Motor neuron (in vitro differentiated cells): ENCODE data around the gene CEBPG. TPM values are rescaled to one million over a fixed set of nuclear protein-coding genes. Genes with fewer than 3 reads are reported as not detected.

Source experiments
- ATAC-seq, 8 experiments: fragments of 200-7000 bp; cut with Tn5 transposase; replicated peaks in 6 of 8; 2 replicates each; pipeline ENCODE4 v1.8.0; 2021; ENCODE audit warnings: mild to moderate bottlenecking in 8 of 8, moderate library complexity in 8 of 8
- H3K27ac ChIP-seq, 2 donors: fragments of 250-450 bp; sonication (Bioruptor Pico); 2 replicates each; pipeline ENCODE4 v1.9.0; 2021; ENCODE audit warnings: antibody characterized with exemption in 2 of 2, mild to moderate bottlenecking in 2 of 2, moderate library complexity in 1 of 2
- H3K4me1 ChIP-seq, 2 donors: fragments of 250-450 bp; sonication (Bioruptor Pico); replicated peaks in 1 of 2; 2 replicates each; pipeline ENCODE4 v1.6.1; 2021; ENCODE audit warnings: antibody characterized with exemption in 2 of 2, mild to moderate bottlenecking in 2 of 2, moderate library complexity in 1 of 2
- H3K4me3 ChIP-seq, 5 donors: fragments of 250-450 bp; sonication (Bioruptor Pico); 2 replicates each; pipeline ENCODE4 v1.9.0; 2021; ENCODE audit warnings: antibody characterized with exemption in 5 of 5, mild to moderate bottlenecking in 5 of 5, moderate library complexity in 4 of 5
- WGBS, 10 experiments: fragments of 450-650 bp; shearing (Covaris generic); methylation state at CpG; one replicate each; pipeline ENCODE4 v1.0.0; 2022; 5-methylcytosine and 5-hydroxymethylcytosine counted together
- in situ Hi-C, 9 experiments: fragments of 400-800 bp; cut with MboI; loops; one replicate each; pipeline ENCODE4 v1.15.0; 2021; ENCODE audit warnings: low sequenced_read_pairs in 9 of 9, low pct_unique_long_range_greater_than_20kb in 2 of 9; ENCODE audit not compliant: unreplicated experiment in 9 of 9
- total RNA-seq, 8 experiments: library from RNA; unstranded; fragments of 300-600 nt; gene quantifications; 2 replicates each; pipeline versions ENCODE4 v1.2.3 to v1.2.4, GENCODE V29; 2022

CEBPG gene
- total RNA-seq, 8 experiments from 2014 or later: 14.5 to 104 (median 49.9) TPM

- H3K27ac ChIP-seq: no peak overlapping the region
- peaks cover 34 to 37% of the 10 kb centered on the region in 2 donors for H3K4me1 ChIP-seq
- WGBS, 10 experiments: 0 to 83% (median 75%) methylated on average over 1 to 10 of the region's 12 CpGs; no CpG with 5 or more reads in 2 of the 10 experiments
- ATAC-seq: no peak
- no peak overlapping the region for H3K4me3 ChIP-seq
- in situ Hi-C loops: no loop called here
Measured at GRCh38 chr19:33377586-33378475, 4.3 kb downstream of the CEBPG start.

GRCh38 chr19:33379151-33379829, 5.8 kb downstream of the CEBPG start:
- in situ Hi-C loops: no loop called here

GRCh38 chr19:33381101-33381500, 7.6 kb downstream of the CEBPG start:
- H3K27ac ChIP-seq: no peak overlapping the region
- H3K4me1 ChIP-seq: peaks cover 25 to 30% of the 10 kb centered on the region in 2 donors
- no peak for ATAC-seq
- no peak overlapping the region for H3K4me3 ChIP-seq
- in situ Hi-C loops: no loop called here
- WGBS, 10 experiments: 91 to 100% (median 100%) methylated on average over 1 to 4 of the region's 4 CpGs; no CpG with 5 or more reads in 1 of the 10 experiments

More at GRCh38 chr19:33379151-33379829, 5.8 kb downstream of the CEBPG start:
- ATAC-seq: no peak
- no peak overlapping the region for H3K4me3 ChIP-seq
- H3K27ac ChIP-seq: no peak overlapping the region
- WGBS, 10 experiments: 86 to 100% (median 94%) methylated on average over 4 to 14 of the region's 16 CpGs
- H3K4me1 ChIP-seq: peaks cover 34 to 41% of the 10 kb centered on the region in 2 donors

GRCh38 chr19:33382006-33382405, 8.5 kb downstream of the CEBPG start:
- ATAC-seq: no peak
- in situ Hi-C loops: no loop called here
- H3K27ac ChIP-seq: no peak overlapping the region
- H3K4me3 ChIP-seq: no peak overlapping the region
- peaks cover 18 to 22% of the 10 kb centered on the region in 2 donors for H3K4me1 ChIP-seq
- WGBS, 10 experiments: 75 to 100% (median 92%) methylated on average over 1 to 4 of the region's 4 CpGs; no CpG with 5 or more reads in 3 of the 10 experiments

- peaks cover 11 to 13% of the 10 kb centered on the region in 2 donors for H3K4me1 ChIP-seq
- WGBS, 10 experiments: 33 to 100% (median 95%) methylated on average over 1 to 4 of the region's 4 CpGs; no CpG with 5 or more reads in 1 of the 10 experiments
- in situ Hi-C loops: no loop called here
- peak in 3 of 8 experiments; percentile 35 to 69 (median 52) for ATAC-seq
- no peak overlapping the region for H3K4me3 ChIP-seq
- H3K27ac ChIP-seq: no peak overlapping the region
Measured at GRCh38 chr19:33382982-33383381, 9.5 kb downstream of the CEBPG start.

GRCh38 chr19:33383720-33384292, 10.3 kb downstream of the CEBPG start:
- 73 to 100% (median 96%) methylated on average over 3 to 9 of the region's 13 CpGs; no CpG with 5 or more reads in 2 of the 10 experiments for WGBS, 10 experiments
- no peak for ATAC-seq

GRCh38 chr19:33384983-33385382, 11.5 kb downstream of the CEBPG start:
- in situ Hi-C loops: no loop called here
- H3K27ac ChIP-seq: no peak overlapping the region
- WGBS, 10 experiments: 67 to 100% (median 92%) methylated on average over 1 to 6 of the region's 8 CpGs; no CpG with 5 or more reads in 1 of the 10 experiments
- ATAC-seq: no peak
- H3K4me1 ChIP-seq: peaks cover 10% of the 10 kb centered on the region in 2 donors
- H3K4me3 ChIP-seq: no peak overlapping the region

More at GRCh38 chr19:33383720-33384292, 10.3 kb downstream of the CEBPG start:
- Histone ChIP-seq H3K4me1 (peaks cover 5% of the 10 kb centered on the region in 2 donors), H3K4me3 (no peak overlapping the region), H3K27ac (no peak overlapping the region)
- in situ Hi-C loops: no loop called here

GRCh38 chr19:33385956-33386355, 12.4 kb downstream of the CEBPG start:
- in situ Hi-C loops: no loop called here
- WGBS, 10 experiments: 60 to 100% (median 100%) methylated on average over 1 to 6 of the region's 6 CpGs; no CpG with 5 or more reads in 2 of the 10 experiments
- no peak overlapping the region for H3K27ac ChIP-seq
- H3K4me1 ChIP-seq: peaks cover 17 to 19% of the 10 kb centered on the region in 2 donors
- H3K4me3 ChIP-seq: no peak overlapping the region
- ATAC-seq: no peak

GRCh38 chr19:33386361-33386858, 12.9 kb downstream of the CEBPG start:
- no peak overlapping the region for H3K4me3 ChIP-seq
- no peak for ATAC-seq
- 80 to 97% (median 93%) methylated on average over 1 to 6 of the region's 15 CpGs; no CpG with 5 or more reads in 2 of the 10 experiments for WGBS, 10 experiments
- in situ Hi-C loops: no loop called here
- H3K4me1 ChIP-seq: peaks cover 17 to 19% of the 10 kb centered on the region in 2 donors
- no peak overlapping the region for H3K27ac ChIP-seq

- ATAC-seq: no peak
- H3K27ac ChIP-seq: no peak overlapping the region
- H3K4me1 ChIP-seq: peaks cover 17 to 24% of the 10 kb centered on the region in 2 donors
- in situ Hi-C loops: no loop called here
- WGBS, 10 experiments: 80 to 100% (median 98%) methylated on average over 1 to 8 of the region's 39 CpGs; no CpG with 5 or more reads in 5 of the 10 experiments
- no peak overlapping the region for H3K4me3 ChIP-seq
Measured at GRCh38 chr19:33387351-33388230, 14.1 kb downstream of the CEBPG start.

GRCh38 chr19:33388231-33388724, 14.8 kb downstream of the CEBPG start:
- peaks cover 13 to 31% of the 10 kb centered on the region in 2 donors for H3K4me1 ChIP-seq
- in situ Hi-C loops: no loop called here
- ATAC-seq: no peak

More at GRCh38 chr19:33388231-33388724, 14.8 kb downstream of the CEBPG start:
- WGBS, 10 experiments: 85 to 100% (median 100%) methylated on average over 1 to 6 of the region's 13 CpGs; no CpG with 5 or more reads in 5 of the 10 experiments
- Histone ChIP-seq H3K4me3 (no peak overlapping the region), H3K27ac (no peak overlapping the region)
